GM12892 (cell line): ENCODE measurements around the gene NBPF11.
"Not testable (repeated sequence)": the region's sequence is repeated elsewhere in the genome, so short reads cannot be mapped to it uniquely, and the experiment has no call there.

Experiments
- DNase-seq: peaks from one replicate; pipeline ENCODE4 v3.0.0; 2011; ENCODE audit not compliant: insufficient read length
- FAIRE-seq: peaks from 2 replicates; lab custom pipeline; 2011; peaks lifted over from hg19 to GRCh38; lab: Jason Lieb, UNC
- POLR2A ChIP-seq: IDR thresholded peaks from 2 replicates; pipeline ENCODE4 v1.6.1; 2011; ENCODE audit warnings: low read depth, low read length, control low read depth
- POLR2AphosphoS5 ChIP-seq: IDR thresholded peaks from 2 replicates; pipeline ENCODE4 v1.6.1; 2011; ENCODE audit warnings: low read depth, low read length, control low read depth
- TAF1 ChIP-seq: IDR thresholded peaks from 2 replicates; pipeline ENCODE4 v1.6.1; 2011; ENCODE audit warnings: low read depth, mild to moderate bottlenecking, control low read depth, low read length, borderline replicate concordance

NBPF11 gene

GRCh38 chr1:148160048-148160342 is 7.9 kb upstream of the NBPF11 start:
- DNase-seq (no peak), FAIRE-seq (no peak)
- no peak for TF ChIP-seq POLR2AphosphoS5
- no peak for TF ChIP-seq POLR2A
- TF ChIP-seq TAF1 = no peak

GRCh38 chr1:148158341-148159003 is 6.4 kb upstream of the NBPF11 start:
- no peak for DNase-seq
- TF ChIP-seq TAF1 = no peak
- TF ChIP-seq POLR2A = no peak
- no peak for TF ChIP-seq POLR2AphosphoS5
- FAIRE-seq = no peak

GRCh38 chr1:148157803-148158202 is 5.7 kb upstream of the NBPF11 start:
- FAIRE-seq, DNase-seq: not testable (repeated sequence)

- not testable (repeated sequence) for FAIRE-seq, DNase-seq
Measured at GRCh38 chr1:148155494-148156275, 3.6 kb upstream of the NBPF11 start.

- FAIRE-seq = not testable (repeated sequence)
Measured at GRCh38 chr1:148152795-148153194, 714 bp upstream of the NBPF11 start.

GRCh38 chr1:148151371-148151819 is 686 bp downstream of the NBPF11 start:
- not testable (repeated sequence) for FAIRE-seq, DNase-seq

More at GRCh38 chr1:148152795-148153194, 714 bp upstream of the NBPF11 start:
- not testable (repeated sequence) for DNase-seq

GRCh38 chr1:148150945-148151344 is 1.1 kb downstream of the NBPF11 start:
- not testable (repeated sequence) for DNase-seq, FAIRE-seq

- not testable (repeated sequence) for FAIRE-seq, DNase-seq
Measured at GRCh38 chr1:148150014-148150413, 2.1 kb downstream of the NBPF11 start.

- FAIRE-seq, DNase-seq: not testable (repeated sequence)
Measured at GRCh38 chr1:148149050-148149815, 2.8 kb downstream of the NBPF11 start.

GRCh38 chr1:148147052-148147838 is 4.8 kb downstream of the NBPF11 start:
- FAIRE-seq, DNase-seq: not testable (repeated sequence)

- not testable (repeated sequence) for FAIRE-seq
Measured at GRCh38 chr1:148146191-148146997, 5.7 kb downstream of the NBPF11 start.

GRCh38 chr1:148143223-148143622 is 8.9 kb downstream of the NBPF11 start:
- not testable (repeated sequence) for DNase-seq, FAIRE-seq

More at GRCh38 chr1:148146191-148146997, 5.7 kb downstream of the NBPF11 start:
- DNase-seq = not testable (repeated sequence)

- not testable (repeated sequence) for FAIRE-seq, DNase-seq
Measured at GRCh38 chr1:148141936-148142335, 10.1 kb downstream of the NBPF11 start.

GRCh38 chr1:148138606-148139005 is 13.5 kb downstream of the NBPF11 start:
- DNase-seq, FAIRE-seq: not testable (repeated sequence)

- DNase-seq, FAIRE-seq: not testable (repeated sequence)
Measured at GRCh38 chr1:148122341-148122740, 29.7 kb downstream of the NBPF11 start.

GRCh38 chr1:148120395-148120794 is 31.7 kb downstream of the NBPF11 start:
- DNase-seq, FAIRE-seq: not testable (repeated sequence)

- DNase-seq, FAIRE-seq: not testable (repeated sequence)
Measured at GRCh38 chr1:148095732-148096131, 56.3 kb downstream of the NBPF11 start.
